PFSK-1 (cell line): Measurements from ENCODE around the gene ZNF584.

Experiments
- REST ChIP-seq, 2 experiments: IDR thresholded peaks; 2 replicates each; pipeline versions ENCODE4 v1.6.1 to v1.8.0; 2011 to 2012; ENCODE audit warnings: low read depth in 2 of 2, low read length in 2 of 2, control low read depth in 1 of 2, inconsistent platforms in 1 of 2, mild to moderate bottlenecking in 1 of 2, moderate library complexity in 1 of 2; ENCODE audit not compliant: insufficient read depth in 1 of 2
- TAF1 ChIP-seq: IDR thresholded peaks from 2 replicates; pipeline ENCODE4 v1.6.1; 2012; ENCODE audit warnings: low read length, control low read depth, borderline replicate concordance; ENCODE audit not compliant: insufficient read depth

- TF ChIP-seq TAF1 (no peak), REST (IDR thresholded peaks at IDR 0.05; ENCODE audit: insufficient read depth in 1 of 2, low read depth in 2 of 2, low read length in 2 of 2) (no peak)
Observed at GRCh38 chr19:58409010-58409790, 751 bp downstream of the ZNF584 start.
